GM12875 (cell line): ENCODE results near the gene ZNF746.

Source experiments
- H3K4me3 ChIP-seq: one replicate; pipeline ENCODE4 v1.5.1; 2011; ENCODE audit warnings: low read depth, low read length, control low read depth
- CTCF ChIP-seq: IDR thresholded peaks from 2 replicates; pipeline ENCODE4 v1.5.1; 2011; ENCODE audit warnings: low read depth, mild to moderate bottlenecking, control low read depth, inconsistent platforms, low read length, moderate library complexity, borderline replicate concordance; ENCODE audit not compliant: insufficient read depth

The ZNF746 gene

GRCh38 chr7:149497467-149498261 is at the start of gene ZNF746:
TSS of gene ZNF746 (minus strand) at chr7:149497809. CDS start at chr7:149497536, 273 bp downstream.
- peak; percentile 83 for TF ChIP-seq CTCF

GRCh38 chr7:149547126-149547525 is 49.5 kb upstream of the ZNF746 start:
- no peak overlapping the region for H3K4me3 ChIP-seq
- TF ChIP-seq CTCF = no peak

More at GRCh38 chr7:149497467-149498261, at the start of gene ZNF746:
- H3K4me3 ChIP-seq = peak within 1 kb of the TSS; percentile 70

- TF ChIP-seq CTCF = no peak
- H3K4me3 ChIP-seq = no peak overlapping the region
These were observed 48.7 kb upstream of the ZNF746 start for GRCh38 chr7:149546331-149546730.

- no peak overlapping the region for H3K4me3 ChIP-seq
- TF ChIP-seq CTCF = no peak
These were observed 46.4 kb upstream of the ZNF746 start for GRCh38 chr7:149544028-149544427.

- no peak for TF ChIP-seq CTCF
- H3K4me3 ChIP-seq = no peak overlapping the region
These were observed 35.0 kb upstream of the ZNF746 start for GRCh38 chr7:149532654-149533053.

GRCh38 chr7:149529136-149529718 is 31.6 kb upstream of the ZNF746 start:
- no peak for TF ChIP-seq CTCF
- no peak overlapping the region for H3K4me3 ChIP-seq

GRCh38 chr7:149527414-149527813 is 29.8 kb upstream of the ZNF746 start:
- no peak for TF ChIP-seq CTCF
- no peak overlapping the region for H3K4me3 ChIP-seq
